ENCODE data around the gene STYK1. TPM values are rescaled to one million over a fixed set of nuclear protein-coding genes. Genes with fewer than 3 reads are reported as not detected.

Gene STYK1
- total RNA-seq, 1 donor from 2014 or later: 1.4 TPM

DNA sequence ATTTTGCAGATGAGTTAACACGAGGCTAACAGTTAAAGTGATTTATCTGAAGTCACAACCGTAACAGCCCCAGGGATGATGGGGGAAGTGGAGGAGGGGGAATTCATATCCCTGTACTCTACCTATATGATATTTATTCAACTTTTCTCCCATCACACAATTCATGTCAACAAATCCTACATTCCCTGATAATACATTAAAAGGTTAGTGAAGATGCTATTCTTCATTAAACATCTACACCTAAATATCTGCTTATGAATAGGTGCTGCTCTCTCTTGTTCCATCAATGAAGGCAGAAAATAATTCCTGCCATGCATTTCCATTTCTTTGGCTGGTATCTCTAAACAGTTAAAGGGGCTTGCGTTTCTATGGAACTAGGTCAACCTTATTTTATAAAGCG, 42.4 kb upstream of the STYK1 start:
- Mint-ChIP-seq H3K4me3 (no peak overlapping the region), H3K4me1 (peaks cover 49% of the 10 kb centered on the region), H3K9me3 (no peaks in the 10 kb centered on the region), H3K27ac (peak overlapping the region; percentile 93), H3K36me3 (peaks cover 29% of the 10 kb centered on the region), H3K27me3 (ENCODE audit: low read depth) (no peaks in the 10 kb centered on the region)
- no peak for DNase-seq (ENCODE audit: low spot score in 2 of 2, unreplicated experiment in 2 of 2)
- TF ChIP-seq, protein P1, sequence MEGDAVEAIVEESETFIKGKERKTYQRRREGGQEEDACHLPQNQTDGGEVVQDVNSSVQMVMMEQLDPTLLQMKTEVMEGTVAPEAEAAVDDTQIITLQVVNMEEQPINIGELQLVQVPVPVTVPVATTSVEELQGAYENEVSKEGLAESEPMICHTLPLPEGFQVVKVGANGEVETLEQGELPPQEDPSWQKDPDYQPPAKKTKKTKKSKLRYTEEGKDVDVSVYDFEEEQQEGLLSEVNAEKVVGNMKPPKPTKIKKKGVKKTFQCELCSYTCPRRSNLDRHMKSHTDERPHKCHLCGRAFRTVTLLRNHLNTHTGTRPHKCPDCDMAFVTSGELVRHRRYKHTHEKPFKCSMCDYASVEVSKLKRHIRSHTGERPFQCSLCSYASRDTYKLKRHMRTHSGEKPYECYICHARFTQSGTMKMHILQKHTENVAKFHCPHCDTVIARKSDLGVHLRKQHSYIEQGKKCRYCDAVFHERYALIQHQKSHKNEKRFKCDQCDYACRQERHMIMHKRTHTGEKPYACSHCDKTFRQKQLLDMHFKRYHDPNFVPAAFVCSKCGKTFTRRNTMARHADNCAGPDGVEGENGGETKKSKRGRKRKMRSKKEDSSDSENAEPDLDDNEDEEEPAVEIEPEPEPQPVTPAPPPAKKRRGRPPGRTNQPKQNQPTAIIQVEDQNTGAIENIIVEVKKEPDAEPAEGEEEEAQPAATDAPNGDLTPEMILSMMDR (IDR thresholded peaks at IDR 0.05; ENCODE audit: unreplicated experiment): no peak

DNA sequence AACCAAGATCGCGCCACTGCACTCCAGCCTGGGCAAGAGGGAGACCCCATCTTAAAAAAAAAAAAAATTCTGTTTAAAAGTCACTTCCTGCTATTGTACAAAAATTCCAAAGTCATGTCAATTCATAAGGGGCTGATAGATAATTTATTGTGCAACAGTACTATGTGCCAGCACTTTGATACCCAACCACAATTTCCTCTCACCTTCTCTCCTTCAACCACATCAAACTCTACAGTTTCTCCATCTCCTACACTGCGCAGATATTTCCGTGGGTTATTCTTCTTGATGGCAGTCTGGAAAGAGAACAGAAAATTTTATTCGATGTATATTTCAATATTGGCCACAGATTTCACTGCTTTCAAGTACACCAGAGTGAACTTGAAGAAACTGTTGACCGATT, 41.6 kb upstream of the STYK1 start:
- H3K4me3 Mint-ChIP-seq: no peak overlapping the region
- no peak for DNase-seq (ENCODE audit: low spot score in 2 of 2, unreplicated experiment in 2 of 2)
- no peak overlapping the region for H3K27ac Mint-ChIP-seq

GRCh38 chr12:10709808-10710207, 36.0 kb upstream of the STYK1 start:
- no peak overlapping the region for H3K4me3 Mint-ChIP-seq
- TF ChIP-seq, protein P1 (IDR thresholded peaks at IDR 0.05; ENCODE audit: unreplicated experiment): no peak
- H3K27me3 Mint-ChIP-seq (ENCODE audit: low read depth): no peaks in the 10 kb centered on the region
- no peaks in the 10 kb centered on the region for H3K9me3 Mint-ChIP-seq
- DNase-seq (ENCODE audit: low spot score in 2 of 2, unreplicated experiment in 2 of 2): no peak
- H3K36me3 Mint-ChIP-seq: peaks cover 52% of the 10 kb centered on the region
- no peak overlapping the region for H3K27ac Mint-ChIP-seq
- no peaks in the 10 kb centered on the region for H3K4me1 Mint-ChIP-seq

More for the DNA sequence above, 41.6 kb upstream of the STYK1 start:
- no peaks in the 10 kb centered on the region for H3K9me3 Mint-ChIP-seq
- no peaks in the 10 kb centered on the region for H3K27me3 Mint-ChIP-seq (ENCODE audit: low read depth)
- H3K4me1 Mint-ChIP-seq: peaks cover 42% of the 10 kb centered on the region
- peaks cover 30% of the 10 kb centered on the region for H3K36me3 Mint-ChIP-seq
- TF ChIP-seq, protein P1 (IDR thresholded peaks at IDR 0.05; ENCODE audit: unreplicated experiment): no peak

DNA sequence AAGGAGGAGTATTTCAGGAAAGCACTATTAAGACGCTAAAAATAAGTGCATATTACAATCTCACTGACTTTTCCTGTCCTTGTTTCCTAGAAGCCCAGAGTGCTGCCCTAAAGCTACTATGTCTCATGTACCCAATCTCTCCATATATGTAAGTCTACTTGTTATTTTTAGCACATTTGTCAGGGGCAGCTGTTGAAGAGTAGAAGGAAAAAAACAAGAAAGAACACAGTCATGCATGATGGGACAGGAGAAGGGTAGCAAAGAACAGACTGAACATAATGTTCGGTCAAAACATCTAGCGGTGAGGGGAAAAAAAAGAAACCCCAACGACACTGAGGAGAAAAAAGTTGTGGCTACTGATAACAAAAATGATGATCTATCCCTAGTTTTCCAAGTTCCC, 35.0 kb upstream of the STYK1 start:
- H3K27ac Mint-ChIP-seq: no peak overlapping the region
- H3K36me3 Mint-ChIP-seq: peaks cover 52% of the 10 kb centered on the region

DNA sequence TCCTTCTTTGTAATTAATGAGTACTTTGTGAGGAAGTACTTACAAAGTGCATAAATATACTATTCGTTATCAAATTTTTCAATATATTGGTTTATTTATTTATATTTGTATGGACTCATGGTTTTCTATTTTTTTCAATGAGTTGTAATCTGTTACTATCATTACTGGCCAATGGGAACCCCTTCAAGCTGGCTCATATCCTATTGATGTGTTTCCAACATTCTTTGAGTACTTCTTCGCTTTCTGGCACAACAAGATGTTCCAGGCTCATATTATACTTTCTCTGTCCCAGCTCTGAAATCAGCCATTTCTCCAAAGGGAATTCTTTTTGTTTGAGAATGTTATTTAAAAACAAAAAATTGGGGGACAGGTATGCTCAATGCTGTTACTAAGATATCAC, 31.8 kb upstream of the STYK1 start:
- Mint-ChIP-seq H3K36me3 (peaks cover 46% of the 10 kb centered on the region), H3K9me3 (no peaks in the 10 kb centered on the region), H3K4me1 (no peaks in the 10 kb centered on the region), H3K27me3 (ENCODE audit: low read depth) (no peaks in the 10 kb centered on the region), H3K4me3 (no peak overlapping the region), H3K27ac (no peak overlapping the region)
- no peak for DNase-seq (ENCODE audit: low spot score in 2 of 2, unreplicated experiment in 2 of 2)
- TF ChIP-seq, protein P1 (IDR thresholded peaks at IDR 0.05; ENCODE audit: unreplicated experiment): no peak

More for the DNA sequence above, 35.0 kb upstream of the STYK1 start:
- DNase-seq (ENCODE audit: low spot score in 2 of 2, unreplicated experiment in 2 of 2): no peak
- no peak overlapping the region for H3K4me3 Mint-ChIP-seq
- no peaks in the 10 kb centered on the region for H3K27me3 Mint-ChIP-seq (ENCODE audit: low read depth)
- H3K4me1 Mint-ChIP-seq: no peaks in the 10 kb centered on the region
- TF ChIP-seq, protein P1 (IDR thresholded peaks at IDR 0.05; ENCODE audit: unreplicated experiment): no peak
- H3K9me3 Mint-ChIP-seq: no peaks in the 10 kb centered on the region

- Mint-ChIP-seq H3K27ac (no peak overlapping the region), H3K27me3 (ENCODE audit: low read depth) (no peaks in the 10 kb centered on the region), H3K4me1 (no peaks in the 10 kb centered on the region), H3K36me3 (peaks cover 42% of the 10 kb centered on the region), H3K4me3 (no peak overlapping the region), H3K9me3 (no peaks in the 10 kb centered on the region)
- no peak for DNase-seq (ENCODE audit: low spot score in 2 of 2, unreplicated experiment in 2 of 2)
- TF ChIP-seq, protein P1 (IDR thresholded peaks at IDR 0.05; ENCODE audit: unreplicated experiment): no peak
These were observed 28.0 kb upstream of the STYK1 start for GRCh38 chr12:10701843-10702242.
